ENCODE measurements around the gene PGBD2. TPM values are rescaled to one million over a fixed set of nuclear protein-coding genes. Genes with fewer than 3 reads are reported as not detected.

PGBD2 gene
- total and polyA plus RNA-seq, 9 of the 15 experiments (the other 6 are each of a cell fraction or from before 2014, with no cell fraction given), result 11.9 to 21.8 (median 14.7) TPM

DNA sequence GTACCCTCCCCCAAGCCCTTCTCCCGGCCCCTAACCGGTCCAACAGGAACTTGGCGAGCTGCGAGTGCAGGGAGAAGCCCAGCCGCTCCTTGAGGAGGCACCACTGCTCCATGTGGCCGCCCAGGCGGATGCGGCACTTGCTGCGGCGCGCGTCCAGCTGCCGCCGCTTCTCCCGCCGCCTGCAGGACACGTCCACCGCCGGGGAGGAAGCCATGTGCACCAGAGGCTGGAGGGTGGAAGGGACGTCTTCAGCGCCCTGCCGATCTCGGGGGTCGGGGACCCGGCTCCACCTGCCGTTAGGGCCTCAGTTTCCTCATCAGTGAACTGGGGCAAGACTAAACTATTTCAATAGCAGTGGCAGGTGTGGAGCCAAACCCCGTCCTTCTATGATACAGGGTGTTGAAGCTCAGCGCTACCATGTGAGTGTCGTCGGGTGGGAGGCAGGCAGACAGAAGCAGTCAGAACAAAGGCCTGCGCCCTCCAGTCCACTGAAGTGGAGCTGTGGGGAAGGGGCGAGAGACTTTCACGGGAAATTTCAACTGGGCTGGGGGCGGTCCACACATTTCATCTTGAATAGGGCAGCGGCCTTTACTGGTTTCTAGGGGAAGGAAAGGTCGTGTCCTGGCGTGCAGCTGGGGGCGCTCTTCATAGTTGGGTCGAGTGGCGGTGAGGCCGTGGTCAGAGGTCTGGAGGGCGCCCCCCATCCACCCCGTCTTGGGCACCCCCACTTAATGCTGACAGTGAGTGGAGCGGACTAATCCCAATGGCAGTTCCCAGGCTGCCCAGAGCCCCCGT, 47.7 kb upstream of the PGBD2 start (continued):
- TF ChIP-seq MAZ (CRISPR knock-in tag; conservative IDR thresholded peaks at IDR 0.05 in 1 of 2, IDR thresholded peaks at IDR 0.05 in 1 of 2), result peak in 1 of 2 experiments; percentile 65; a peak in 2 of 4 replicates
- peak; percentile 66; the same call in 1 of the 2 replicates for TF ChIP-seq ETV5 (CRISPR knock-in tag; IDR thresholded peaks at IDR 0.05; ENCODE audit: low read depth)
- TF ChIP-seq HOXB6 (CRISPR knock-in tag; IDR thresholded peaks at IDR 0.05; ENCODE audit: borderline replicate concordance), result no peak
- no peak for TF ChIP-seq TFE3 (CRISPR knock-in tag; IDR thresholded peaks at IDR 0.05)
- TF ChIP-seq KLF13 (tag; IDR thresholded peaks at IDR 0.05; ENCODE audit: borderline replicate concordance, low read depth), result no peak
- TF ChIP-seq, protein P1, sequence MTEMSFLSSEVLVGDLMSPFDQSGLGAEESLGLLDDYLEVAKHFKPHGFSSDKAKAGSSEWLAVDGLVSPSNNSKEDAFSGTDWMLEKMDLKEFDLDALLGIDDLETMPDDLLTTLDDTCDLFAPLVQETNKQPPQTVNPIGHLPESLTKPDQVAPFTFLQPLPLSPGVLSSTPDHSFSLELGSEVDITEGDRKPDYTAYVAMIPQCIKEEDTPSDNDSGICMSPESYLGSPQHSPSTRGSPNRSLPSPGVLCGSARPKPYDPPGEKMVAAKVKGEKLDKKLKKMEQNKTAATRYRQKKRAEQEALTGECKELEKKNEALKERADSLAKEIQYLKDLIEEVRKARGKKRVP (CRISPR knock-in tag; IDR thresholded peaks at IDR 0.05), result no peak
- TF ChIP-seq EP300 (IDR thresholded peaks at IDR 0.05; ENCODE audit: low read length), result no peak
- TF ChIP-seq RNF219 (CRISPR knock-in tag; IDR thresholded peaks at IDR 0.05), result no peak
- TF ChIP-seq PHB2 (IDR thresholded peaks at IDR 0.05; ENCODE audit: low read depth), result no peak
- TF ChIP-seq, protein P2, sequence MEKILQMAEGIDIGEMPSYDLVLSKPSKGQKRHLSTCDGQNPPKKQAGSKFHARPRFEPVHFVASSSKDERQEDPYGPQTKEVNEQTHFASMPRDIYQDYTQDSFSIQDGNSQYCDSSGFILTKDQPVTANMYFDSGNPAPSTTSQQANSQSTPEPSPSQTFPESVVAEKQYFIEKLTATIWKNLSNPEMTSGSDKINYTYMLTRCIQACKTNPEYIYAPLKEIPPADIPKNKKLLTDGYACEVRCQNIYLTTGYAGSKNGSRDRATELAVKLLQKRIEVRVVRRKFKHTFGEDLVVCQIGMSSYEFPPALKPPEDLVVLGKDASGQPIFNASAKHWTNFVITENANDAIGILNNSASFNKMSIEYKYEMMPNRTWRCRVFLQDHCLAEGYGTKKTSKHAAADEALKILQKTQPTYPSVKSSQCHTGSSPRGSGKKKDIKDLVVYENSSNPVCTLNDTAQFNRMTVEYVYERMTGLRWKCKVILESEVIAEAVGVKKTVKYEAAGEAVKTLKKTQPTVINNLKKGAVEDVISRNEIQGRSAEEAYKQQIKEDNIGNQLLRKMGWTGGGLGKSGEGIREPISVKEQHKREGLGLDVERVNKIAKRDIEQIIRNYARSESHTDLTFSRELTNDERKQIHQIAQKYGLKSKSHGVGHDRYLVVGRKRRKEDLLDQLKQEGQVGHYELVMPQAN (IDR thresholded peaks at IDR 0.05; ENCODE audit: borderline replicate concordance), result peak; percentile 83; the same call in 1 of the 2 replicates
- TF ChIP-seq, protein P3, sequence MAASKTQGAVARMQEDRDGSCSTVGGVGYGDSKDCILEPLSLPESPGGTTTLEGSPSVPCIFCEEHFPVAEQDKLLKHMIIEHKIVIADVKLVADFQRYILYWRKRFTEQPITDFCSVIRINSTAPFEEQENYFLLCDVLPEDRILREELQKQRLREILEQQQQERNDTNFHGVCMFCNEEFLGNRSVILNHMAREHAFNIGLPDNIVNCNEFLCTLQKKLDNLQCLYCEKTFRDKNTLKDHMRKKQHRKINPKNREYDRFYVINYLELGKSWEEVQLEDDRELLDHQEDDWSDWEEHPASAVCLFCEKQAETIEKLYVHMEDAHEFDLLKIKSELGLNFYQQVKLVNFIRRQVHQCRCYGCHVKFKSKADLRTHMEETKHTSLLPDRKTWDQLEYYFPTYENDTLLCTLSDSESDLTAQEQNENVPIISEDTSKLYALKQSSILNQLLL (CRISPR knock-in tag; IDR thresholded peaks at IDR 0.05; ENCODE audit: borderline replicate concordance), result no peak
- no peak for TF ChIP-seq HMG20B (CRISPR knock-in tag; IDR thresholded peaks at IDR 0.05)
- 0 out of 2 replicates have a peak, but pooled peaks have one; percentile 70 for TF ChIP-seq XRCC5 (IDR thresholded peaks at IDR 0.05; ENCODE audit: low read depth, low read length)
- TF ChIP-seq MTA2 (IDR thresholded peaks at IDR 0.05; ENCODE audit: low read depth), result no peak
- TF ChIP-seq DACH1 (IDR thresholded peaks at IDR 0.05; ENCODE audit: partially characterized antibody), result no peak
- TF ChIP-seq ZNF644 (tag; IDR thresholded peaks at IDR 0.05; ENCODE audit: low read depth), result no peak
- no peak for TF ChIP-seq ZC3H8 (IDR thresholded peaks at IDR 0.05)
- TF ChIP-seq ZNF24 (IDR thresholded peaks at IDR 0.05), result no peak; the same call in 1 of the 2 replicates
- peak; percentile 85 for TF ChIP-seq HMGN3 (IDR thresholded peaks at IDR 0.05; ENCODE audit: borderline replicate concordance, extremely low read depth, insufficient read length, low read depth, low read length)
- TF ChIP-seq ZNF12 (CRISPR knock-in tag; IDR thresholded peaks at IDR 0.05), result peak; percentile 75; the same call in 1 of the 2 replicates
